Measurements from ENCODE around the gene LAMC3. TPM values are rescaled to one million over a fixed set of nuclear protein-coding genes. Genes with fewer than 3 reads are reported as not detected.
A peak's percentile ranks its signal among the peaks of the same experiment; 100 is the strongest.
"Not testable (repeated sequence)": the region's sequence is repeated elsewhere in the genome, so short reads cannot be mapped to it uniquely, and the experiment has no call there.

The LAMC3 gene
- total RNA-seq, 1 donor from 2014 or later, result 0.03 TPM

- peak; percentile 8 for DNase-seq (ENCODE audit: low read depth)
Observed at GRCh38 chr9:131028221-131028884, 19.4 kb downstream of the LAMC3 start.

DNA sequence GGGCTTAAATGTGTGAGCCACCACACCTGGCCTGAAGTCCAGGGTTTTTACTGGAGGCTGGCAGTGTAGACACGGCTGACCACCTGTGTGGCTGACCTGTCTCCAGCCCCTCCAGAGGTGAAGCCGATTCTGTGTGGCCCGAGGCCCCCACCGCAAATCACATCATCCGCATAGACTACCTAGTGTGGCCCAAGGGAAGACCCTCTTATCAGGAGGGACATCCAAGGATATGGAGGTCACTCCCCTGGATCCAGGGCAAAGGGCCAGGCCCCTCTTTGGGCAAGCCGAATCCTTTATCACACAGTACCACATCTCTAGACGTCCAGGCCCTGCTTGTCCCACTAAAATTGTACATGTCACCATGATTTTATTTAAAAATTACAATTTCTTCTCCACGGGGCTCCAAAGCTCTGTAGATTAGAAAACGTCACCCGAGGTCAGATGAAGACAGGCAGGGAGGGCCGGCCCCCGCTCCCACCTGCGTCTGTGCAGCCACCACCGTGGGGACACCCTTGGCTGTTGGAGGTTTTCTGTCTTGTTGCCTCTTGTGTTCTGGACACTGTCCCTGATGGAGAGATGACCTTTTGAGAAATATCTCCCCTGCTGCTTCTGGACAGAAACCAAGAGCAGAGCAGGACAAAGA, 20.1 kb downstream of the LAMC3 start:
- DNase-seq (ENCODE audit: low read depth), result no peak

DNA sequence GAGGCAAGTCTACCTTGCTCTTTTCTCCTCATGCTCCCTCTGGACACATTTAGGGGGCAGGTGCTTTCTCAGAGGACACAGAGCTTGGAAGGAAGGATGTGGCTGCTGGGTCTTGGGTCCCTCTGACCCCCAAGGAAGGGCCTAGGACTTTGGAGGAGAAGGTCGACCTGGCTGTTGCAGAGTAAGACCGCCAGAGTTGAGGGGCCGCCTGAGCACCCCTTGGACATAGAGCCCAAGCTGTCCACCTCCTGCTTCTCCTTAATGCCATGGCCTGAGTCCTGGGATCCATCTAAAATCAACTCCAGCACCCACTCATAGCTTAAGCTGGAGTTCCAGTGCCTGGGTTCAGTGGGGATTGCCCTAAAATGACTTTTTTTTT, 20.6 kb downstream of the LAMC3 start:
- no peak for DNase-seq (ENCODE audit: low read depth)

DNA sequence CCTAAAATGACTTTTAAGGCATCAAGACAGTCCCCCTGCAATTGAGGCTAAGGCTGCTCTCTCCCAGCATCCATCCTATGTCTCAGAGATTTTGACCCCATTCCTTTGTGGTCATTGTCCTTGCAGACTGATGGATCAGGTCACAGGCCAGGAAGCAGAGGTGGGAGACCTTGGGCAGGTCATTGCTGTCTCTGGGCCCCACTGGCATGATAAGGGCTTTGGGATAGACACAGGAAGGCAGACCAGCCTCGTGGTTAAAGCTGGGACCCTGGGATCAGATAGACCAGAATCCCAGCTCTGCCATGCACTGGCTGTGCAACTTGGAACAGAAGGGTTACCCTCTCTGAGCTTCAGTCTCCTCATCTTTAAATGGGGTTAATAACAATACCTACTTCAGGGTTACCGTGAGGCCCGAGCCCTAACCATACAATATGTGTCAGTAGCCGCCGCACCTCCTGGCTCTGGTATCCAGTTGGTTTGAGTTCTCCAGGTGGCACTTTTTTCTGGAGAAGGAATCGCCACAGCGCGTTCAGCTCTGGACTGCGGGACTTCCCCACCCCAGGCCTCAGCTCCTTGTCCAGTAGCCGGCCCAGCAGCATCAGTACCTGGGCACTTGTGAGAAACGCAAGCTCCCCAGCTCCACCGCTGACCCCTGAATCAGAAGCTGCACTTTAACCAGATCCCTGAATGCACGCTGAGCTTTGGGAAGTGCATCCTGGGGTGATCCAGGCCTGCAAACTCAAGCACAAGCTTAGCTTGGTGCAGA, 21.4 kb downstream of the LAMC3 start:
- no peak for DNase-seq (ENCODE audit: low read depth)

DNA sequence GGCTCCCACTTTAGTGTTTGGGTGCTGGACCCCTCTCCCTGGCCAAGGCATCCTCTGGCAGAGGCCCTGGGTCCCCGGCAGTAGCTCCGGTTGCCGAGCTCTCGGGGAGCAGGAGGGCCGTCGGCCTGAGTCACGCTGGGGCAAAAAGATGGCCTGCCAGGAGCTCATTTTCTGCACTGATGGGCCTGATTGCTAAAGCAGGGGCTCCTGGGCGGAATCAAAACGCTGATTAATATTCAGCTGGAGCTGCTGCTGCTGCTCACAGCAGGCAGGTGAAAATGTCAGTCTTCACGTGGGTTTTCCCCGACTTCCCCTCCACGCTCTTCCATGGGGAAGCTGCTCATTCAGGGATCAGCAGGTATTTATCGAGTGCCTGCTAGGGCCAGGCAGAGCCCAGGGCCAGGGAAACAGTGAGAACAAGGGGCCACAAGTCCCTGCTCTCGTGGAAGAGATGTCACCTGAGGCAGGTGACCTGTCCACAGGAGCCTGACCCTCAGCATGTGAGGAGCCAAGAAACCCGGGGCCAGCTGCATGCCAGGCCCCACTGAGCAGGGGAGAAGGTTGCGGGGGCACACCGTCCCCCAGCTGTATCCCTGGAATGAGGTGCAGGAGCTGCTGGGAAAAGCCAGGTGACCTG, 22.1 kb downstream of the LAMC3 start:
- no peak for DNase-seq (ENCODE audit: low read depth)

GRCh38 chr9:131031642-131032005, 22.6 kb downstream of the LAMC3 start:
- DNase-seq (ENCODE audit: low read depth), result no peak

DNA sequence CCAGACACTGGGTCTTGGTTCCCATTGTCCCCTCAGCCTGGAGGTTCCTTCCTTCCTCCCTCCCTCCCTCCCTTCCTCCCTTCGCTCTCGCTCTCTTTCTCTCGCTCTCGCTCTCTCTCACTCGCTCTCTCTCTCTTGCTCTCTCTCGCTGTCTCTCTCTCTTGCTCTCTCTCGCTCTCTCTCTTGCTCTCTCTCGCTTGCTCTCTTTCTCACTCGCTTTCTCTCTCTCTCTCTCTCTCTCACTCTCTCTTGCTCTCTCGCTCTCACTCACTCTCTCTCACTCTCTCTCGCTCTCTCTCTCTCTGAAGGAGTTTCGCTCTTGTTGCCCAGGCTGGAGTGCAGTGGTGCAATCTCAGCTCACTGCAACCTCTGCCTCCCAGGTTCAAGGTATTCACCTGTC, 23.4 kb downstream of the LAMC3 start:
- no peak for DNase-seq (ENCODE audit: low read depth)

DNA sequence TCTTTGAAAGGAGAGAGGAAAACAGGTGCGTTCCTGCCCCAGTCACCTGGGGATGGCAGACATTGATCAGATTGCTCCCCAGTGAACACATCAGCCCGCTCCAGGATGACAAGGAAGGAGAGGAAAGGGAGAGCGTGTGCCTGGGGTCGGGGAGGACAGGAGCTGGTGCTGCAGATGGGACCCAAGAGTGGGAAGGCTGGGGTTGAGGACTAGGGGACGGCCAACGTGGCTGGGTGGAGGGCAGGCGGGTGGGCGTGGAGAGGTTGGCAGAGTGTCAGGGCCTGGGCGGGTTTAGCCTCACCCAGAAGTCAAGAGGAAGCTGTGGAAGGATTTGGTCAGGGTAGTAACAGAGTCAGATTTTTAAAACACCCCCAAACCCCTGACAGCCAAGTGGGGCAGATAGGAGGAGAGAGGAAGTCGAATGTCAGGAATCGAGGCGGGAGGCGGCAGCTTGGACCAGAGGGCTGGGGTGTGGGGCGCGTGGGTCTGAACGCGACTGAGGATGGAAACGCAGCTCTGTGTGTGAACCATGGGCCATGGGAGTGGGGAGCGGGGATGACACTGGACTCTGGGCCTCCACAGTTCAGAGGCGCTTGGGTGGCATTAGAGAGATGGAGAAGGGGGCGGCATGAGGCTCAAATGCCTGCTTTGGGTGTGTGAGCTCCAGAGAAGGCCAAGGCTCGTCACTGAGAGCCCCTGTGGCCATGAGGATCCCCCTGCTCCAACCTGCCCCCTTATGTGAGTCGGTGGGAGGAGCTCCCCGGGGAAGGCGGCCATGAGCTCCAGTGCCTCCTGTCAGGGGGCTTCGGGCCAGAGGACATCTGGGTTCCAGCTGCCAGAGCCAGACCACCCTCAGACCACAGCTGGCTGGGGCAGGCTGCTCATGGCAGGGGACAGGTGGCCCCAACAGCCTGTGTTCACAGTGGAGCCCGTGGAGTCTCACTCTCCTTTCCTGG, 24.6 kb downstream of the LAMC3 start:
- DNase-seq (ENCODE audit: low read depth), result no peak

- DNase-seq (ENCODE audit: low read depth), result no peak
Observed at GRCh38 chr9:131034268-131034667, 25.3 kb downstream of the LAMC3 start.

- not testable (repeated sequence) for DNase-seq (ENCODE audit: low read depth)
Observed at GRCh38 chr9:131034749-131035148, 25.8 kb downstream of the LAMC3 start.

GRCh38 chr9:131035548-131035947, 26.6 kb downstream of the LAMC3 start:
- no peak for DNase-seq (ENCODE audit: low read depth)

GRCh38 chr9:131036071-131036470, 27.1 kb downstream of the LAMC3 start:
- no peak for DNase-seq (ENCODE audit: low read depth)

GRCh38 chr9:131036529-131037334, 27.8 kb downstream of the LAMC3 start:
- no peak for DNase-seq (ENCODE audit: low read depth)

- no peak for DNase-seq (ENCODE audit: low read depth)
Observed at GRCh38 chr9:131037335-131038255, 28.6 kb downstream of the LAMC3 start.

GRCh38 chr9:131038256-131039128, 29.5 kb downstream of the LAMC3 start:
- DNase-seq (ENCODE audit: low read depth), result no peak

DNA sequence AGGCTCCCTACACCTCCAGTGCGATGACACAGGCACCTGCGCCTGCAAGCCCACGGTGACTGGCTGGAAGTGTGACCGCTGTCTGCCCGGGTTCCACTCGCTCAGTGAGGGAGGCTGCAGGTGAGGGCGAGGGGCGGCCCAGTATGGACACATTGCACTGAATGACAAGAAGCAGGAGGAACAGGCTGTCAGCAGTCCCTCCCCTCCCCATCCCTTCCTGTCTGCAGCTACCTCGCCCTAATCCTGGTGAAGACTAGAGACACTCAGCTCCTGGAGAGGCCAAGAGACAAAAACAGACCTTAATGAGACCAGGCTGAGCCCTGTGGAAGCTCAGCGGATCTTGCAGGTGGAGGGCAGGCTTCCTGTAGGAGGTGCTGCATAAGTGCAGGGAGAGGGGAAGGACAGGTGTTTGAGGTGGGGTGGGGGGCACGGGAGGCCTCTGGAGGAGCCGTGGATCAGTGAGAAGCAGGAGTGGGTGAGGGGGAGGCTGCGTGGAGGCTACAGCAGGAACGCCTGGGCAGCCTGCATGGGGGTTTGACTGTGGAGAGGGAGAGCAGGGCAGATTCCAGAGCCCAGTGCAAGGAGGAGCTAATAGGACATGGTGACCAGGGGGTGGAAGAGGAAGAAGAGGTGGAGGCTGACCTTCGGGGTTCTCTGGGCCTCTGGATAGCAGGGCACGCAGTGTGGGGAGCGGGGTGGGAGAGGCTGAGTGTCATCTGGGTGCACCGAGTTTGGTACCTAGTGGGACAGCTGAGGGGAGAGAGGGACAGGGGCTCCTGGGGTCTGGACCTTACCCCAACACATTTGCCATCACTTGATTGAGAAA, 30.4 kb downstream of the LAMC3 start:
- no peak for DNase-seq (ENCODE audit: low read depth)

- no peak for DNase-seq (ENCODE audit: low read depth)
Observed at GRCh38 chr9:131042666-131043065, 33.7 kb downstream of the LAMC3 start.

All from myocyte (in vitro differentiated cells).